ENCODE results near the gene ASTN2.
A peak's percentile ranks its signal among the peaks of the same experiment; 100 is the strongest.

GRCh38 chr9:117407436-117408022 lies 7.3 kb downstream of the ASTN2 start:
- TF ChIP-seq, protein P1, sequence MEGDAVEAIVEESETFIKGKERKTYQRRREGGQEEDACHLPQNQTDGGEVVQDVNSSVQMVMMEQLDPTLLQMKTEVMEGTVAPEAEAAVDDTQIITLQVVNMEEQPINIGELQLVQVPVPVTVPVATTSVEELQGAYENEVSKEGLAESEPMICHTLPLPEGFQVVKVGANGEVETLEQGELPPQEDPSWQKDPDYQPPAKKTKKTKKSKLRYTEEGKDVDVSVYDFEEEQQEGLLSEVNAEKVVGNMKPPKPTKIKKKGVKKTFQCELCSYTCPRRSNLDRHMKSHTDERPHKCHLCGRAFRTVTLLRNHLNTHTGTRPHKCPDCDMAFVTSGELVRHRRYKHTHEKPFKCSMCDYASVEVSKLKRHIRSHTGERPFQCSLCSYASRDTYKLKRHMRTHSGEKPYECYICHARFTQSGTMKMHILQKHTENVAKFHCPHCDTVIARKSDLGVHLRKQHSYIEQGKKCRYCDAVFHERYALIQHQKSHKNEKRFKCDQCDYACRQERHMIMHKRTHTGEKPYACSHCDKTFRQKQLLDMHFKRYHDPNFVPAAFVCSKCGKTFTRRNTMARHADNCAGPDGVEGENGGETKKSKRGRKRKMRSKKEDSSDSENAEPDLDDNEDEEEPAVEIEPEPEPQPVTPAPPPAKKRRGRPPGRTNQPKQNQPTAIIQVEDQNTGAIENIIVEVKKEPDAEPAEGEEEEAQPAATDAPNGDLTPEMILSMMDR (IDR thresholded peaks at IDR 0.05; ENCODE audit: poor library complexity, severe bottlenecking): no peak
- no peak for TF ChIP-seq POLR2AphosphoS5 (IDR thresholded peaks at IDR 0.05)
- no peak for TF ChIP-seq EZH2 (IDR thresholded peaks at IDR 0.05; ENCODE audit: borderline replicate concordance, insufficient read depth, low read length, poor library complexity, severe bottlenecking)
- no peak for TF ChIP-seq REST (IDR thresholded peaks at IDR 0.05; ENCODE audit: borderline replicate concordance)
- TF ChIP-seq TAF1 (IDR thresholded peaks at IDR 0.05; ENCODE audit: low read depth): no peak
- TF ChIP-seq SMC3 (conservative IDR thresholded peaks at IDR 0.05; ENCODE audit: poor library complexity): peak; percentile 32
